HG02852 (cell line): ENCODE data around the gene POLE.
"Not testable (repeated sequence)": the region's sequence is repeated elsewhere in the genome, so short reads cannot be mapped to it uniquely, and the experiment has no call there.

Experiments
- ATAC-seq: cut with Tn5 transposase; IDR thresholded peaks from one replicate; pipeline ENCODE4 v1.9.1; 2021; ENCODE audit warnings: mild to moderate bottlenecking, moderate library complexity; ENCODE audit not compliant: unreplicated experiment

The POLE gene

GRCh38 chr12:132601171-132601883 lies 85.8 kb downstream of the POLE start:
- ATAC-seq, result no peak

DNA sequence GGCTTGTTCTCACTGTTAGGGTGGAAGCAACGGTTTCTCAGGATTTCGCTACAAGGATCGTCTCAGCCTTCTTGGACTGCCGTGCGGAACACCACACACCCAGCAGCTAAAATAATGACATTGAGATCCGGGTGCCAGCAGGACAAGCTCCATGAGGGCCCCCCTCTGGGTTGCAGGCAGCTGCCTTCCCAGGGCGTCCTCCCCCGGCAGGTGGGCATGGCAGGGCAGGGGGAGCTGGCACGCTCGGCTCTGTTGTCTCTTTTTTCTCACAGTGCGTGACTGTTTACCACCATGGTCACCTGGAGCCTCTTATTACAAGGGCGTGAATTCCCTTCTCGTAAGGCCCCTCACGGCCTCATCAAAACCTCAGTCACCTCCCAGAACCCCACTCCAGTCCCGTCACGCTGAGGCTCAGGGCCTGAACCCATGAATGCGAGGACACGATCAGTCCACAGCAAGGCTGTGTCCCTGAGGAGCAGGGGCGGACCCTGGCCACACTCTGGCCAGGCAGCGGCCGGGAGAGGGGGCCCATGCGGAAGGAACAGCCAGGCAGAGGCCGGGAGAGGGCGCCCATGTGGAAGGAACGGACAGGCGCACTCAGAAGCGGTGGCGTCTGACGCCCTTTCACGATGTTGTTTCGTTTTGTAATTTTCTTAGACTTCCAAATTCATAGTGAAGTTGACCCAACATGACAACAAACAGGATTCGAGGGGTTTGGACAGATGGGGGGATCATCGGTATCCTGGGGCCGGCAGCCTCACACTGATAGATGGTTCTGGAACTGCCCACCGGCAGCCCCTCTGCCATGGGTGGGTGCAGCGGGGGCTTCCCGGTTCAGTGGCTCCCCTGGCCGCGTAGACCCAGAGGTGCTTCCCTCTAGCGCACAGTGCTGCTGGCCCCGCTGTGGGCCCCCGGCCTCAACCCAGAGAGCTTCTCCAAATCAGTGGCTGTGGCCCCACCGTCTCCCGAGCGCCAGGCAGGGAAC lies 86.8 kb downstream of the POLE start:
- no peak for ATAC-seq

- not testable (repeated sequence) for ATAC-seq
These were observed 87.6 kb downstream of the POLE start for GRCh38 chr12:132599502-132599901.

- ATAC-seq, result no peak
These were observed 89.5 kb downstream of the POLE start for GRCh38 chr12:132597333-132598316.

DNA sequence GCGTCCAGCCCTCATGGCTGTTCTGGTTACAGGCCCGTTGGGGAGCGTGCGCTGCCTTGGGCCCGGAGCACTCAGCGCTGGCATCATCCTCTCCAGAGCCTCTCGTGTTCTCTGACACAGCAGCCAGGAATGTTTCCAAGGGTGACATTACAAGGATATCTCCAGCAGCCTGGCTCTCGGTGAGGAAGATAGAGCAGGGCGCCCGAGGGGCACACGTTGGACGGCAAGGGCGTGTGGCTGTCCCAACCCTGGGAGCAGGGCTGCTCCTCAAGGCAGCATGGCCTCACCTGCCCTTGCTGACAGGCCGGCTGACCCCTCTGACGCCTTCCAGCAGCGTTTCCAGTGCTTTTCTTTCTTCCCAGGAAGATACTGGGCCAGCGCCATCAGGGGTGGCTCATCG lies 91.1 kb downstream of the POLE start:
- ATAC-seq, result no peak

GRCh38 chr12:132595183-132595582 lies 92.0 kb downstream of the POLE start:
- ATAC-seq, result no peak

GRCh38 chr12:132593938-132594358 lies 93.2 kb downstream of the POLE start:
- peak; percentile 56 for ATAC-seq

DNA sequence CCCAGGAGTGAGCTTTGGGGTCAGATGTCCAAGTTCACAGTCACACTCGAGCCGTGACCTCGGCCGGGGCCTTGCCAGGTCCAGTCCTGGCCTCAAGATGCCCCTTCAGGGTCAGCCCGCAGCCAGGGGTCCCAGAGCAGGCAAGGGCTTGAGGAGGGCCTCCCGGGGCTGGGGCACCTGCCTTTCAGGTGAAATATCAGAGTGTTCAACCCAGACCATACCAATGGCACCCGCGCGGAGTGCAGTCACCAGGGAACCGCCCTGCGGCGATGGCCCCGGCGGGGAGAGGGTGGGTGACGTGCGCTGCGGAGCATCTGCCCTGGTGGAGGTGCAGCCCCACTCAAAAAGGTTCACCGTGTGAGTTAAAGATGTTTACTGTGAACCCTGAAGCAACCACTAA lies 93.6 kb downstream of the POLE start:
- ATAC-seq, result no peak

- ATAC-seq, result no peak
These were observed 94.1 kb downstream of the POLE start for GRCh38 chr12:132593071-132593470.

DNA sequence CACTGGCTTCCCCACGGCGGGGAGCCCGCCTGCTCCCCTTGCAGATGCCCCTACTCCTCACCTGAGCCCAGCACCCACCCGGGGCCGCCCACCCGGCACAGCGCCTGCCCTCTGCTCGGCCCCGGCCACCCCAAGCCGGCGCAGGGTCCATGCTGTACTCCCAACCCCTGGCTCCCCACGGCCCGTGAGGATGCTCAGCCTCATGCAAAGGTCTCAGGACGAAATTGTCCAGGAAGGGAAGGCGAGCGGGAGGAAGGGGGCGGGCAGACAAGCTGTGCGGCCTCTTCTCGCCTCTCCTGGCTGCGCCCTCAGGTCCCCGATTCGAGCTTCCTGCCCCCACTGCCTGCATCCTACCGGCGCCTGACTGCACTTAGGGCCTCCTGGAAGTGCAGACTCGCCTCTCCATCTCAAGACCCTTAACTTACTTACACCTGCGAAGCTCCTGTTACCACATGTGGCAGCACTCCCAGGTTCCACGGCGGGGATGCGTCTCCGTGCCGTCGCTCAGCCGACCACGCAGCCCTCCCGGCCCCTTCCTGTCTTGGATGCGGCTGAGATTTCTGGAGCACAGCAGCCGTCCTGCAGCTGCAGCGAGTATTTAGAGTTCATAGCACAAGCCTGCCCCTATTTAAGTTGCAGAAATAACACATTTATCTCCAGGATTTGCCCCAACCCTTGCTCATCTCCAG lies 94.7 kb downstream of the POLE start:
- ATAC-seq, result no peak

GRCh38 chr12:132591107-132591935 lies 95.8 kb downstream of the POLE start:
- no peak for ATAC-seq

DNA sequence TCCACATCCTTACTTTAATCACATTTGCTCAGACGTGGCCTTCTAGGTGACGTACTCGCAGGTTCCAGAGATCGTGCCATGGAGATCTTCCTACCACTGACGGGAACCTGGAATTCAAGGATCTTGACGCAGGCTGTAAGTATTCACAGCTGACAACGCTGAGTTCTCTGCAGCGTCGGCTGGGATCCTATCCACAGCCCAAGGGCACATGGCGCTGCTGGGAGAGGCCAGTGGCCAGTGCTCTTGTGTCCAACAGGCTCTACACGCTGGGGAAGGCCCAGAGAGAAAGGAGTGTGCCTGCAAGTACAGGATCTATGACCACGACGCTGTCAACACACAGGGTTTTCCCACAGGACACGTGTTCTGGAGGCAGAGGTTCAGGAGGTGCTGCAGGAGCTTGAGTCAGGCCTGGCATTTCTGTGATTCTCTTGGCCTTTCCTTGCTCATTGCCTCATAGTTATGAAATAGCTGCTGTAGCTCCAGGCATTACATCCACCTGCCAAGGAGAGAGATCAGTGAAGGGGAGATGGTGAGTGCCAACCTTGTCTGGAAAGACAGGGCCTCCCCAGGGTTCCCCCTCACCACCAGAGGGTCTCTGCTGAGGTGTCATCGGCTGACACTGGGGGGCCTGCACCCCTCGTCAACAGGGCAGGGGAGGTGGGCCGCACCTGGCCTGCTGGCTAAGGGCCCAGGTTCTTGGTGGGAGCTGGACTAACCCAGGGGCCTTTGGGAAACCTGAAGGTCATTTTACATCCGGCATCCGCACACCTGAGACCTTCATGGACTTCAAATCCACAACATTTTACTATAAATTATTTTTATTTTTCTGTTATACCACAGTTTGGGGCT lies 98.1 kb downstream of the POLE start:
- no peak for ATAC-seq

DNA sequence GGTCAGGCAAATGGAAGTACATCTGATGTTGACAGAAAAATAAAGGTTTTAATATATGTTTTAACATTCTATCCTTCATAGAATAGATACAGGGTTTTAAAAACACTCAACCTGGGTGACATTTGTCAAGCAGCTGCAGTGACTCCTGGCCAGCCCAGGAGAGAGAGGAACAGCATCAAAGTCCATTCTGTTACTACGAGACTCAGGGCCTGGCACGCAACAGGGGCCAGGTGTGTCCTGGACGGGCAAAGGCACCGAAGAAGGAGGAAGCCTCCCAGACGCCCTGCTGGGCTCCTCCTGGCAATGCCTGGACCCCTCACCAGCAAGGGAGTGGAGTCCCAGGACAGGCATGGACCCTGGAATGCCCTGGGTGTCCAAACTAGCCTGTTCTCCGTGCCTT lies 98.8 kb downstream of the POLE start:
- ATAC-seq, result no peak

- ATAC-seq, result no peak
These were observed 99.4 kb downstream of the POLE start for GRCh38 chr12:132587781-132588180.

DNA sequence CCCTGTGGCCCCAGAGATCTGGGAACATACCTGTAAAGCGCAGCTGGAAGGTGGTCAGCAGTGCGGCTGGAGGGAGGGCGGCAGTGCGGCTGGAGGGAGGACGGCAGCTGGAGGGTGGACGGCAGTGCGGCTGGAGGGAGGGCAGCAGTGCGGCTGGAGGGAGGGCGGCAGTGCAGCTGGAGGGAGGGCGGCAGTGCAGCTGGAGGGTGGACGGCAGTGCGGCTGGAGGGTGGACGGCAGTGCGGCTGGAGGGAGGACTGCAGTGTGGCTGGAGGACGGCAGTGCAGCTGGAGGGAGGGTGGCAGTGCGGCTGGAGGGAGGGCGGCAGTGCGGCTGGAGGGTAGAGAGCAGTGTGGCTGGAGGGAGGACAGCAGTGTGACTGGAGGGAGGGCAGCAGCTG lies 100.2 kb downstream of the POLE start:
- no peak for ATAC-seq

DNA sequence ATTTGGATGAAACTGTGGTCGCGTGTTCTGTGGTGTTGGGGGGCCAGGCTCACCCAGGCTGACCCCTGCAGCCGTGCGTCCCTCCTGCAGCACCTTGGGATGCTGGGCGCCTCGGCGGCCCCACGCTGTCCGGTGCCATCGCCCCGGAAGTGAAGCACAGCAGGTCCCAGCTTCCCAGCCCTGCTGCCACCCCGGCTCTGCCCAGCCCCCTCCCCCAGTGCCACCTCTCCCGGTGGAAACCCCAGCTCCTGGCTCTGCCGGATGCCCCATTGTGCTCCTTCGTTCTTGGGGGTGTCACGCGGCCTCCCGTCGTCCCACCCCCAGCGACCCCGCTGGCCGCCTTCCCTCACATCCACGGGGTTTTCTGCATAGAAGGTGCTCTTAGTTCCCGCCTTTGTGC lies 102.0 kb downstream of the POLE start:
- no peak for ATAC-seq

- ATAC-seq, result no peak
These were observed 102.7 kb downstream of the POLE start for GRCh38 chr12:132584429-132584828.

DNA sequence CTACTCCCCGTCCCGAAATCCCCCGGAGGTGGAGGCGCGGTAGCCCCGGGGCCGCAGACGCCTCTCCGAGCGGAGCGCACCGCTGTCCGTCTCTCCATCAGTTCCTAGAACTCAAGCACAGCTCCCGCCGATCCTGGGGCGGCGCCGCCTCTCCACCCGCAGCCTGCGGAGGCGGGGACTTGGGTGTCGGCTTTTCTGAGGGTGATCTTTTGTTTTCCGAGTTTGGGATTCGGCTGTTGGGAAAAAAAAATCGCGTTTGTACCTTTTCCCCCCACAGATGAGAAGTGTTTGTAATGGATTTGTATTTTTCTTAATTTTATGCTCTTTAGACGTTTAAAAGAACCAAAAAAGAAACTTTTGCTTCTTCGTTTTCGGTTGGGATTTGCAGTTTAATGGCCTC lies 103.4 kb downstream of the POLE start:
- ATAC-seq, result no peak

DNA sequence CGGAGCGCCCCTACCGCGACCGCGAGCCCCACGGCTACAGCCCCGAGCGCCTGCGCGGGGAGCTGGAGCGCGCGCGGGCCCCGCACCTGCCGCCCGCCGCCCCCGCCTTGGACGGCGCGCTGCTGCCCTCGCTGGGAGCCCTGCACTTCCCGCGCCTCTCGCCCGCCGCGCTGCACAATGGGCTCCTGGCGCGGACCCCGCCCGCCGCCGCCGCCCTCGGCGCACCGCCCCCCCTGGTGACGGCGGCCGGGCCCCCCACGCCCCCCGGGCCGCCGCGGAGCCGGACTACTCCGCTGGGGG lies 103.8 kb downstream of the POLE start:
- no peak for ATAC-seq
